Endothelial cell (in vitro differentiated cells): ENCODE measurements around the gene GSE1. TPM values are rescaled to one million over a fixed set of nuclear protein-coding genes. Genes with fewer than 3 reads are reported as not detected.

Source experiments
- DNase-seq: peaks from one replicate; pipeline ENCODE4 v3.0.0; 2021; ENCODE audit warnings: low spot score
- H3K27ac Mint-ChIP-seq: one replicate; pipeline ENCODE4 v1.8.0; 2021; ENCODE audit warnings: mixed read lengths, inconsistent platforms; ENCODE audit not compliant: unreplicated experiment
- H3K27me3 Mint-ChIP-seq: one replicate; pipeline ENCODE4 v1.8.0; 2021; ENCODE audit warnings: mild to moderate bottlenecking, moderate library complexity, mixed read lengths, inconsistent platforms; ENCODE audit not compliant: unreplicated experiment
- H3K36me3 Mint-ChIP-seq: one replicate; pipeline ENCODE4 v1.8.0; 2021; ENCODE audit warnings: mild to moderate bottlenecking, low read depth, mixed read lengths, inconsistent platforms; ENCODE audit not compliant: unreplicated experiment
- H3K4me1 Mint-ChIP-seq: one replicate; pipeline ENCODE4 v1.8.0; 2021; ENCODE audit warnings: mild to moderate bottlenecking, mixed read lengths, inconsistent platforms; ENCODE audit not compliant: unreplicated experiment
- H3K4me3 Mint-ChIP-seq: one replicate; pipeline ENCODE4 v1.8.0; 2021; ENCODE audit warnings: mild to moderate bottlenecking, mixed read lengths, inconsistent platforms; ENCODE audit not compliant: unreplicated experiment
- H3K9me3 Mint-ChIP-seq: one replicate; pipeline ENCODE4 v1.8.0; 2021; ENCODE audit warnings: mixed read lengths, inconsistent platforms; ENCODE audit not compliant: unreplicated experiment
- total RNA-seq: library from RNA; stranded (reverse); fragmentation: NEBNext Ultra II Directional; extraction: Animal tissue kit (Norgen Biotek cat#: 25700); gene quantifications from one replicate; pipeline ENCODE4 v1.2.1, GENCODE V29; 2021; ENCODE audit not compliant: unreplicated experiment
- TF ChIP-seq, protein P1 (sequence below): fragments of 200-600 bp; sonication (generic); IDR thresholded peaks from one replicate; pipeline ENCODE4 v1.5.0; 2021; ENCODE audit warnings: antibody characterized with exemption; ENCODE audit not compliant: unreplicated experiment

Gene GSE1
- total RNA-seq, 1 donor from 2014 or later, result 23.9 TPM

- TF ChIP-seq, protein P1, sequence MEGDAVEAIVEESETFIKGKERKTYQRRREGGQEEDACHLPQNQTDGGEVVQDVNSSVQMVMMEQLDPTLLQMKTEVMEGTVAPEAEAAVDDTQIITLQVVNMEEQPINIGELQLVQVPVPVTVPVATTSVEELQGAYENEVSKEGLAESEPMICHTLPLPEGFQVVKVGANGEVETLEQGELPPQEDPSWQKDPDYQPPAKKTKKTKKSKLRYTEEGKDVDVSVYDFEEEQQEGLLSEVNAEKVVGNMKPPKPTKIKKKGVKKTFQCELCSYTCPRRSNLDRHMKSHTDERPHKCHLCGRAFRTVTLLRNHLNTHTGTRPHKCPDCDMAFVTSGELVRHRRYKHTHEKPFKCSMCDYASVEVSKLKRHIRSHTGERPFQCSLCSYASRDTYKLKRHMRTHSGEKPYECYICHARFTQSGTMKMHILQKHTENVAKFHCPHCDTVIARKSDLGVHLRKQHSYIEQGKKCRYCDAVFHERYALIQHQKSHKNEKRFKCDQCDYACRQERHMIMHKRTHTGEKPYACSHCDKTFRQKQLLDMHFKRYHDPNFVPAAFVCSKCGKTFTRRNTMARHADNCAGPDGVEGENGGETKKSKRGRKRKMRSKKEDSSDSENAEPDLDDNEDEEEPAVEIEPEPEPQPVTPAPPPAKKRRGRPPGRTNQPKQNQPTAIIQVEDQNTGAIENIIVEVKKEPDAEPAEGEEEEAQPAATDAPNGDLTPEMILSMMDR, result no peak
- peaks cover 5% of the 10 kb centered on the region for H3K36me3 Mint-ChIP-seq
- H3K4me1 Mint-ChIP-seq, result no peaks in the 10 kb centered on the region
- no peak overlapping the region for H3K4me3 Mint-ChIP-seq
- no peaks in the 10 kb centered on the region for H3K27me3 Mint-ChIP-seq
- no peaks in the 10 kb centered on the region for H3K9me3 Mint-ChIP-seq
- H3K27ac Mint-ChIP-seq, result no peak overlapping the region
- no peak for DNase-seq
Observed at GRCh38 chr16:85640585-85640984, 27.5 kb downstream of the GSE1 start.

GRCh38 chr16:85641305-85641704 is 28.2 kb downstream of the GSE1 start:
- Mint-ChIP-seq H3K36me3 (peaks cover 5% of the 10 kb centered on the region), H3K27me3 (no peaks in the 10 kb centered on the region), H3K4me1 (no peaks in the 10 kb centered on the region), H3K4me3 (no peak overlapping the region), H3K27ac (no peak overlapping the region), H3K9me3 (no peaks in the 10 kb centered on the region)
- no peak for DNase-seq
- TF ChIP-seq, protein P1, result no peak

DNA sequence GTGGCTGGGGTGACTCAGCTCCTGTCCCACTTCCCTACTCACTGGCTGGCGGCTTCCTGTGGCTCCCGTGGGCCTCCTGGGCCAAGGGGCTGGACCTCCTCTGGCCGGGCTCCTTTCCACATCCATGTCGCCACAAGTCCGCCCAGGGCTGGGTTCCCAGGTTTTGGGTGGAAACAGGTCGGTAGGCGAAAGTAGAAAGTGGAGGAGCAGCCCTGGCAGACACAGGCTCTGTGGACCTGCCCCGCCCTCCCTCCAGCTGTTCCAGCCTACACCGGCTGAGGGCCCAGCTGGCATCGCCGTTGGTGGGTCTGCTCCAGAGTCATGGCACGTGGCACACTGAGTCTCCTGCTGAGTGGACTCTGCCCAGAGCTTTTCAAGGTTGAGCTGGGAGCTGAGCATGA is 28.7 kb downstream of the GSE1 start:
- no peak overlapping the region for H3K27ac Mint-ChIP-seq
- H3K27me3 Mint-ChIP-seq, result no peaks in the 10 kb centered on the region
- no peaks in the 10 kb centered on the region for H3K9me3 Mint-ChIP-seq
- no peak for DNase-seq
- no peaks in the 10 kb centered on the region for H3K4me1 Mint-ChIP-seq
- peaks cover 5% of the 10 kb centered on the region for H3K36me3 Mint-ChIP-seq
- no peak overlapping the region for H3K4me3 Mint-ChIP-seq
- TF ChIP-seq, protein P1, result no peak

DNA sequence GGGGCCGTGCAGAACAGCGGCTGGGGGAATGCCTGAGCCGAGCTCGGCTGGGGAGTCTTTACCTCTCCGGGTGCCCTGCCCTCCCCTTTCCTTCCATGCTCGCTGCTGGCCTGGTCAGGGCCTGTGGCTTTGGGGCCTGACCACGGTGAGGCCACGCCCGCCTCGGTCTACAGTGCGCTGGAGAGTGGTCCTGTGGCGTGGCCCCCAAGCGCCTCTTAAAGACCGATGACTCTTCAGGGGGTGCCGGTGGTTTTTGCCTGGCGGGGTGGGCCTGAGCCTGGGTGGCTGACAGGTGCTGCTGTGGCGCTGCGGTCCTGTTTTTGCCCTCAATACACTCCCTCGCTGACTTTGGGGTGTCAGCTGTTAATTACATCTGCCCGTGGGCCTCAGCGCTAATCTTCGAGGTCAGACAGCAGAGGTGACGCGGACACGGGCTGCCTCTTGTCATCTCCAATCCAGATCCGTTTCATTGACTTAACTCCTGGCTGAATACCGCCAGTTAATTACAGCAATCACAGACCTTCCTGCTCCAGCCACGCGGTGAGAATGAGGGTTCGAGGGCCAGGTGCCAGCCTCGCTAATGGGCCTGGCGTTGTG is 29.7 kb downstream of the GSE1 start:
- TF ChIP-seq, protein P1, result no peak
- DNase-seq, result no peak
- H3K27ac Mint-ChIP-seq, result no peak overlapping the region
- H3K27me3 Mint-ChIP-seq, result peaks cover 4% of the 10 kb centered on the region
- no peaks in the 10 kb centered on the region for H3K9me3 Mint-ChIP-seq
- H3K4me3 Mint-ChIP-seq, result no peak overlapping the region
- H3K36me3 Mint-ChIP-seq, result peaks cover 5% of the 10 kb centered on the region
- no peaks in the 10 kb centered on the region for H3K4me1 Mint-ChIP-seq

DNA sequence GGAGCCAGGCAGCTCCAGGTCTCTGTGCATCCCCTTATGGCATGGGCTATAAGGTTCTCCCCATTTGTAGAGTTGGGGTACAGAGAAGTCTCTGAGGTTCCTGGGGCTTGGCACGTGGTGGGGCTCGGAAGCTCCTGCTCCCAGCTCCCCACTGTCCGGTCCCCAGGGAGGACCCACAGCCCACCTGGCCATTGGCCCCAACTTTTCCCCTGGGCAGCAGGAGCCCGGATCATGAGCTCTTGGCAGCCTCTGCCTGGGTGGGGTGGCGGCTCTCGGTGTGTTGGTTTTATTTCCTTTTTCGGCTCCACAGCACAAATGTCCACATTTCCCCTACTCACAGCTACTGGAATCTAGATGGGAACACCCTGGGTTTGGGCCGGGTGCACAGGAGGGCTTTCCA is 30.5 kb downstream of the GSE1 start:
- no peak overlapping the region for H3K4me3 Mint-ChIP-seq

More for the DNA sequence above, 30.5 kb downstream of the GSE1 start:
- H3K36me3 Mint-ChIP-seq, result peaks cover 5% of the 10 kb centered on the region
- H3K9me3 Mint-ChIP-seq, result no peaks in the 10 kb centered on the region
- H3K4me1 Mint-ChIP-seq, result no peaks in the 10 kb centered on the region
- peaks cover 4% of the 10 kb centered on the region for H3K27me3 Mint-ChIP-seq
- DNase-seq, result no peak
- H3K27ac Mint-ChIP-seq, result no peak overlapping the region
- TF ChIP-seq, protein P1, result no peak
